Mesendoderm (in vitro differentiated cells): ENCODE data around the gene MED25.
"Not testable (repeated sequence)": the region's sequence is repeated elsewhere in the genome, so short reads cannot be mapped to it uniquely, and the experiment has no call there.

Experiments used
- DNase-seq: peaks from one replicate; pipeline ENCODE4 v3.0.0; 2013
- H2AK5ac ChIP-seq: 2 replicates; pipeline ENCODE4 v1.6.1; 2013; ENCODE audit warnings: low read length, inconsistent platforms
- H2BK120ac ChIP-seq: 2 replicates; pipeline ENCODE4 v1.6.1; 2013; ENCODE audit warnings: low read depth, mild to moderate bottlenecking, low read length, moderate library complexity, mixed read lengths
- H2BK15ac ChIP-seq: replicated peaks from 2 replicates; pipeline ENCODE4 v1.6.1; 2013; ENCODE audit warnings: low read depth, mild to moderate bottlenecking, moderate library complexity
- H2BK5ac ChIP-seq: 2 replicates; pipeline ENCODE4 v1.6.1; 2013; ENCODE audit warnings: low read length, inconsistent platforms
- H3K18ac ChIP-seq: 2 replicates; pipeline ENCODE4 v1.6.1; 2013; ENCODE audit warnings: mild to moderate bottlenecking, low read length, mixed read lengths
- H3K23ac ChIP-seq: one replicate; pipeline ENCODE4 v1.6.1; 2013; ENCODE audit warnings: low read length
- H3K27ac ChIP-seq: 2 replicates; pipeline ENCODE4 v1.5.1; 2013; ENCODE audit warnings: low read depth, mild to moderate bottlenecking, inconsistent platforms, low read length, moderate library complexity
- H3K27me3 ChIP-seq: 2 replicates; pipeline ENCODE4 v1.6.1; 2013; ENCODE audit warnings: low read length, control low read depth, mild to moderate bottlenecking, inconsistent platforms; ENCODE audit not compliant: insufficient read depth, poor library complexity
- H3K36me3 ChIP-seq: 2 replicates; pipeline ENCODE4 v1.6.1; 2013; ENCODE audit warnings: low read length, inconsistent platforms; ENCODE audit not compliant: control insufficient read depth, insufficient read depth
- H3K4ac ChIP-seq: one replicate; pipeline ENCODE4 v1.6.1; 2013; ENCODE audit warnings: low read depth, mild to moderate bottlenecking, low read length, moderate library complexity
- H3K4me1 ChIP-seq: 2 replicates; pipeline ENCODE4 v1.6.1; 2013; ENCODE audit warnings: low read depth, low read length, inconsistent platforms; ENCODE audit not compliant: control insufficient read depth
- H3K4me2 ChIP-seq: 2 replicates; pipeline ENCODE4 v1.6.1; 2013; ENCODE audit warnings: low read length
- H3K4me3 ChIP-seq: 2 replicates; pipeline ENCODE4 v1.5.1; 2013; ENCODE audit warnings: mild to moderate bottlenecking, low read length
- H3K56ac ChIP-seq: one replicate; pipeline ENCODE4 v1.6.1; 2013; ENCODE audit warnings: low read length
- H3K79me1 ChIP-seq: 2 replicates; pipeline ENCODE4 v1.6.1; 2013; ENCODE audit warnings: low read length, inconsistent platforms
- H3K79me2 ChIP-seq: 2 replicates; pipeline ENCODE4 v1.6.1; 2013; ENCODE audit warnings: mild to moderate bottlenecking, low read length; ENCODE audit not compliant: control insufficient read depth, insufficient read depth
- H3K9ac ChIP-seq: 2 replicates; pipeline ENCODE4 v1.6.1; 2013; ENCODE audit warnings: low read length, inconsistent platforms
- H4K5ac ChIP-seq: one replicate; pipeline ENCODE4 v1.6.1; 2013; ENCODE audit warnings: low read length
- H4K8ac ChIP-seq: one replicate; pipeline ENCODE4 v1.6.1; 2013; ENCODE audit warnings: low read depth, mild to moderate bottlenecking, control low read depth, low read length, moderate library complexity
- WGBS: extraction: QIAGEN DNeasy Blood & Tissue Kit; methylation state at CpG from one replicate; pipeline ENCODE4 v1.1.7; 2013; ENCODE audit warnings: low lambda C conversion rate, missing lambda C conversion rate; ENCODE audit not compliant: insufficient coverage; ENCODE audit errors: extremely low coverage; 5-methylcytosine and 5-hydroxymethylcytosine counted together

MED25 gene

DNA sequence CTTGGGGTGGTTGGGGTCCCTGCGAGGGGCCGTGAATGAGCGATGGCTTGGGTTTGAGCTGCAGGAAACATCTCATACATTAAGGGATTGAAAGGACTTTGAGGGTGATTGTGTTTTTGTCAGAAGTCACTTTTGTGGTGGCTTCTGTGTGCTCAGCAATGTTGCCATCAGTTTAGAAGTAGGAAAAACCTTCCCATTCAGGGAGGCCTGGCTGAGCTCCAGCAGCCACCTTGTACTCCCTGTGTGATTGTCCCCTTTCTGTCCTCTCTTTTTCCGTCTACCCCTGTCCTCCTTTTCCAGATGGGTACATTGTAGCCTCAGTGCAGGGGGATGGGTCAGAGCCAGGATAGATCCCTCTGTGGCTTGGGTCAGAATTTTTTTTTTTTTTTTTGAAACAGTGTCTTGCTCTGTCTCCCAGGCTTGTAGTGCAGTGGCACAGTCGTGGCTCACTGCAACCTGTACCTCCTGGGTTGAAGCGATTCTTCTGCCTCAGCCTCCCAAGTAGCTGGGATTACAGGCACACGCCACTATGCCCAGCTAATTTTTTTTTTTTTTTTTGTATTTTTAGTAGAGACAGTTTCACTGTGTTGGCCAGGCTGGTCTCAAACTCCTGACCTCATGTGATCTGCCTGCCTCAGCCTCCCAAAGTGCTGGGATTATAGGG, 1.5 kb downstream of the MED25 start:
- H2BK15ac ChIP-seq, H3K4me3 ChIP-seq, H2BK5ac ChIP-seq, H3K18ac ChIP-seq, H4K5ac ChIP-seq, H3K36me3 ChIP-seq, H3K4me1 ChIP-seq, H2AK5ac ChIP-seq, DNase-seq, H2BK120ac ChIP-seq, H3K27ac ChIP-seq, H3K4ac ChIP-seq, H3K27me3 ChIP-seq, H3K23ac ChIP-seq, H4K8ac ChIP-seq: not testable (repeated sequence)
- Histone ChIP-seq H3K79me2 (peaks cover 14% of the 10 kb centered on the region), H3K9ac (peak overlapping the region; percentile 74), H3K4me2 (peak overlapping the region; percentile 23), H3K56ac (peak overlapping the region; percentile 90), H3K79me1 (peaks cover 12% of the 10 kb centered on the region)
- WGBS = no CpG with 5 or more reads among the region's 7 CpGs

GRCh38 chr19:49820125-49820524, 2.0 kb downstream of the MED25 start:
- Histone ChIP-seq H3K4me2 (no peak overlapping the region), H3K18ac (no peak overlapping the region), H3K23ac (no peak overlapping the region), H2AK5ac (no peak overlapping the region), H3K27ac (no peak overlapping the region), H4K8ac (no peak overlapping the region), H3K4me1 (no peaks in the 10 kb centered on the region), H3K4me3 (no peak overlapping the region), H2BK120ac (no peak overlapping the region), H2BK15ac (no peak overlapping the region), H3K36me3 (peaks cover 2% of the 10 kb centered on the region), H4K5ac (no peak overlapping the region), H3K56ac (no peak overlapping the region), H2BK5ac (no peak overlapping the region), H3K27me3 (no peaks in the 10 kb centered on the region), H3K9ac (no peak overlapping the region), H3K4ac (no peak overlapping the region), H3K79me2 (peaks cover 14% of the 10 kb centered on the region), H3K79me1 (peaks cover 12% of the 10 kb centered on the region)
- no peak for DNase-seq
- WGBS = no CpG with 5 or more reads among the region's 10 CpGs

GRCh38 chr19:49823472-49823871, 5.4 kb downstream of the MED25 start:
- no CpG with 5 or more reads among the region's 12 CpGs for whole genome bisulfite sequencing
- H2BK5ac ChIP-seq = no peak overlapping the region
- H3K36me3 ChIP-seq = peaks cover 2% of the 10 kb centered on the region

DNA sequence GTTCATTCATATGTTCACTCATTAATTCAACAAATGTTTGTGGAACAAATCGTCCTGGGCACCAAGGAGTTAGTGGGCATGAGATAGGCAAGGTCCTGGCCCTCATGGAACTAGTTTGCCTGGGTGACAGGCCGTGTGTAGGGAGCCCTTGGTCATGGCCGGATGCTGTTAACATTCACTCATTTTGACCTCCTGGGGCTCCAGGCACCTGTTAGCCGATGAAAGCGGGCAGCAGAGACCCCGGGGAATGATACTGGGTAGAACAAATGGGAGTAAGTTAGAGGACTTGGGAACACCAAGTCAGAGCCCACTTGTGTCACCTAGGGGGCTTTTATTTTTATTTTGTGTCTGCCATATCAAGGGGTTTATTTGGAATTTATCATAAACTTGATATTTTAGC, 6.6 kb downstream of the MED25 start:
- Histone ChIP-seq H4K8ac (no peak overlapping the region), H3K18ac (no peak overlapping the region), H2BK5ac (no peak overlapping the region), H3K4me3 (no peak overlapping the region), H2BK120ac (no peak overlapping the region), H3K56ac (no peak overlapping the region), H3K36me3 (peaks cover 2% of the 10 kb centered on the region), H3K27ac (no peak overlapping the region), H3K79me1 (peaks cover 14% of the 10 kb centered on the region), H2AK5ac (no peak overlapping the region), H3K4me1 (no peaks in the 10 kb centered on the region), H3K79me2 (peaks cover 3% of the 10 kb centered on the region), H4K5ac (no peak overlapping the region), H3K4ac (no peak overlapping the region), H3K27me3 (no peaks in the 10 kb centered on the region), H3K23ac (no peak overlapping the region), H3K9ac (no peak overlapping the region), H3K4me2 (no peak overlapping the region), H2BK15ac (no peak overlapping the region)
- DNase-seq = no peak
- no CpG with 5 or more reads among the region's 6 CpGs for WGBS

More at GRCh38 chr19:49823472-49823871, 5.4 kb downstream of the MED25 start:
- H2AK5ac ChIP-seq = no peak overlapping the region
- H4K5ac ChIP-seq = no peak overlapping the region
- H3K4me3 ChIP-seq = no peak overlapping the region
- H3K9ac ChIP-seq = no peak overlapping the region
- no peak overlapping the region for H2BK15ac ChIP-seq
- no peaks in the 10 kb centered on the region for H3K4me1 ChIP-seq
- no peaks in the 10 kb centered on the region for H3K27me3 ChIP-seq
- H3K4me2 ChIP-seq = no peak overlapping the region
- no peak overlapping the region for H3K23ac ChIP-seq
- no peak overlapping the region for H4K8ac ChIP-seq
- no peak overlapping the region for H2BK120ac ChIP-seq
- peaks cover 18% of the 10 kb centered on the region for H3K79me1 ChIP-seq
- DNase-seq = no peak
- H3K18ac ChIP-seq = no peak overlapping the region
- H3K79me2 ChIP-seq = peaks cover 14% of the 10 kb centered on the region
- H3K4ac ChIP-seq = no peak overlapping the region
- H3K56ac ChIP-seq = no peak overlapping the region
- no peak overlapping the region for H3K27ac ChIP-seq

DNA sequence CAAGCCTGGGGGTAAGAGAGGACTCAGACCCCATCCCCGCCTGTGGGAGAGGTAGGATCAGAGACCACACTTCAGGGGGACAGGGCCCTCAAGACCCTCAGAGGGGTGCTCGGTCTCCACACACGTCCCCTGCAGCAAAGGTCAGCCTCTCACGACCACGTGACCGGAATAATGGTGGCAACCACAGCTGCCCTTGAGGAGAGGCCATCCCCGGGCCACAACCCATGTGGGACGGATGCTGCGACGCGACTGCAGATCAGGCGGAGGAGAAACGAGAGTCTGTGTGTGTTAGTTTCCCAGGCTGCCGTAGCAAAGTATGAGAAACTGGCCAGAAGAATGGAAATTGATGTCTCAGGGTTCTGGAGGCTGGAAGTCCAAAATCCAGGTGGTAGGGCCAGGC, 8.9 kb downstream of the MED25 start:
- Histone ChIP-seq H3K4me1 (no peaks in the 10 kb centered on the region), H3K79me1 (peaks cover 11% of the 10 kb centered on the region), H3K27me3 (no peaks in the 10 kb centered on the region), H3K18ac (no peak overlapping the region), H3K4ac (no peak overlapping the region), H3K27ac (no peak overlapping the region), H3K79me2 (peaks cover 3% of the 10 kb centered on the region), H3K4me3 (no peak overlapping the region), H2BK120ac (no peak overlapping the region), H3K9ac (no peak overlapping the region), H3K4me2 (no peak overlapping the region), H2AK5ac (no peak overlapping the region), H4K8ac (no peak overlapping the region), H2BK5ac (no peak overlapping the region), H3K36me3 (peaks cover 2% of the 10 kb centered on the region), H3K56ac (no peak overlapping the region), H3K23ac (no peak overlapping the region), H2BK15ac (no peak overlapping the region), H4K5ac (no peak overlapping the region)
- no CpG with 5 or more reads among the region's 14 CpGs for WGBS
- no peak for DNase-seq

DNA sequence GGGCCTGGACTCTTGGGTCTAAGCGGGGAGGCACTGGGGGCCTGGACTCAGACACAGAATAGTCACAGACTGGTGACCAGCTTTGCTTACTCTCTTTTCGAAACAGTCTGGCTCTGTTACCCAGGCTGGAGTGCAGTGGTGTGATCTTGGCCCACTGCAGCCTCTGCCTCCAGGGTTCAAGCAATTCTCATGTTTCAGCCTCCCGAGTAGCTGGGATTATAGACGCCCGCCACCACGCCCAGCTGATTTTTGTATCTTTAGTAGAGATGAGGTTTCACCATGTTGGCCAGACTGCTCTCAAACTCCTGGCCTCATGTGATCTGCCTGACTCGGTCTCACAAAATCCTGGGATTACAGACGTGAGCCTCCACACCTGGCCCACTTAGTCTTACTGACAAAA, 11.1 kb downstream of the MED25 start:
- Histone ChIP-seq H3K79me1 (peaks cover 5% of the 10 kb centered on the region), H3K23ac (no peak overlapping the region), H3K18ac (no peak overlapping the region), H3K4me3 (no peak overlapping the region), H2BK120ac (no peak overlapping the region), H3K27me3 (no peaks in the 10 kb centered on the region), H3K9ac (no peak overlapping the region), H2BK15ac (no peak overlapping the region), H3K27ac (no peak overlapping the region), H3K56ac (no peak overlapping the region), H4K5ac (no peak overlapping the region), H2AK5ac (no peak overlapping the region), H4K8ac (no peak overlapping the region), H3K79me2 (no peaks in the 10 kb centered on the region), H3K4ac (no peak overlapping the region), H3K4me1 (no peaks in the 10 kb centered on the region), H3K4me2 (no peak overlapping the region), H3K36me3 (peaks cover 1% of the 10 kb centered on the region), H2BK5ac (no peak overlapping the region)
- no CpG with 5 or more reads among the region's 8 CpGs for WGBS
- no peak for DNase-seq
